ENCODE results near the gene AGTPBP1. TPM values are rescaled to one million over a fixed set of nuclear protein-coding genes. Genes with fewer than 3 reads are reported as not detected.
A peak's percentile ranks its signal among the peaks of the same experiment; 100 is the strongest.

Gene AGTPBP1
- total RNA-seq, 1 donor from 2014 or later = 18.0 TPM

GRCh38 chr9:85543196-85543595 lies 198.6 kb downstream of the AGTPBP1 start:
- Mint-ChIP-seq H3K9me3 (ENCODE audit: unreplicated experiment) (no peaks in the 10 kb centered on the region), H3K4me3 (ENCODE audit: unreplicated experiment) (no peak overlapping the region), H3K27me3 (ENCODE audit: unreplicated experiment) (no peaks in the 10 kb centered on the region), H3K27ac (ENCODE audit: unreplicated experiment) (no peak overlapping the region), H3K36me3 (ENCODE audit: unreplicated experiment) (peaks cover 1% of the 10 kb centered on the region), H3K4me1 (ENCODE audit: unreplicated experiment) (peaks cover 11% of the 10 kb centered on the region)
- TF ChIP-seq, protein P1, sequence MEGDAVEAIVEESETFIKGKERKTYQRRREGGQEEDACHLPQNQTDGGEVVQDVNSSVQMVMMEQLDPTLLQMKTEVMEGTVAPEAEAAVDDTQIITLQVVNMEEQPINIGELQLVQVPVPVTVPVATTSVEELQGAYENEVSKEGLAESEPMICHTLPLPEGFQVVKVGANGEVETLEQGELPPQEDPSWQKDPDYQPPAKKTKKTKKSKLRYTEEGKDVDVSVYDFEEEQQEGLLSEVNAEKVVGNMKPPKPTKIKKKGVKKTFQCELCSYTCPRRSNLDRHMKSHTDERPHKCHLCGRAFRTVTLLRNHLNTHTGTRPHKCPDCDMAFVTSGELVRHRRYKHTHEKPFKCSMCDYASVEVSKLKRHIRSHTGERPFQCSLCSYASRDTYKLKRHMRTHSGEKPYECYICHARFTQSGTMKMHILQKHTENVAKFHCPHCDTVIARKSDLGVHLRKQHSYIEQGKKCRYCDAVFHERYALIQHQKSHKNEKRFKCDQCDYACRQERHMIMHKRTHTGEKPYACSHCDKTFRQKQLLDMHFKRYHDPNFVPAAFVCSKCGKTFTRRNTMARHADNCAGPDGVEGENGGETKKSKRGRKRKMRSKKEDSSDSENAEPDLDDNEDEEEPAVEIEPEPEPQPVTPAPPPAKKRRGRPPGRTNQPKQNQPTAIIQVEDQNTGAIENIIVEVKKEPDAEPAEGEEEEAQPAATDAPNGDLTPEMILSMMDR (IDR thresholded peaks at IDR 0.05) = no peak
- no peak for DNase-seq (ENCODE audit: extremely low spot score, unreplicated experiment)

- Mint-ChIP-seq H3K9me3 (ENCODE audit: unreplicated experiment) (no peaks in the 10 kb centered on the region), H3K4me1 (ENCODE audit: unreplicated experiment) (peaks cover 13% of the 10 kb centered on the region), H3K27ac (ENCODE audit: unreplicated experiment) (no peak overlapping the region), H3K36me3 (ENCODE audit: unreplicated experiment) (peaks cover 1% of the 10 kb centered on the region), H3K27me3 (ENCODE audit: unreplicated experiment) (no peaks in the 10 kb centered on the region), H3K4me3 (ENCODE audit: unreplicated experiment) (no peak overlapping the region)
- TF ChIP-seq, protein P1 (IDR thresholded peaks at IDR 0.05) = no peak
- no peak for DNase-seq (ENCODE audit: extremely low spot score, unreplicated experiment)
Measured at GRCh38 chr9:85541876-85542275, 199.9 kb downstream of the AGTPBP1 start.

DNA sequence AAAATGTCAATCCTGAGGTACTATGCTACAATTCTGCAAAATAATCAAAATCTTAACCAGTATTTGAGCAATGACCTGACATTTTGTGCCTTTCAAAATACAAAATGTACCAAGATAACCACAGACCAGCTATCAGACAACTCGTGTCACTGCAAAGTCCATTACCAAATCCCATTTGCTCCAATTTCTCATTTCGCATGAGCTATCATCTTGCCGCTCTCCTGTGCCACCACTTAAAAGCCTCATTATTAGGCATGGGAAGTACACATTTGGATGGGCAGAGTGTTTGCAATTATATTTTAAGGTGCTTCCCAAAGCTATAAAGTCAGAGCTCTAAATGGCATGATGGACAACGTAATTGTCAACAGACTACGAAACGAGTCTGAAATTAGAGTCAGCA lies 205.2 kb downstream of the AGTPBP1 start:
- TF ChIP-seq, protein P1 (IDR thresholded peaks at IDR 0.05) = no peak
- no peaks in the 10 kb centered on the region for H3K36me3 Mint-ChIP-seq (ENCODE audit: unreplicated experiment)
- H3K27me3 Mint-ChIP-seq (ENCODE audit: unreplicated experiment) = no peaks in the 10 kb centered on the region
- no peaks in the 10 kb centered on the region for H3K9me3 Mint-ChIP-seq (ENCODE audit: unreplicated experiment)
- peaks cover 23% of the 10 kb centered on the region for H3K4me1 Mint-ChIP-seq (ENCODE audit: unreplicated experiment)
- no peak overlapping the region for H3K4me3 Mint-ChIP-seq (ENCODE audit: unreplicated experiment)
- peak overlapping the region; percentile 18 for H3K27ac Mint-ChIP-seq (ENCODE audit: unreplicated experiment)
- DNase-seq (ENCODE audit: extremely low spot score, unreplicated experiment) = no peak

DNA sequence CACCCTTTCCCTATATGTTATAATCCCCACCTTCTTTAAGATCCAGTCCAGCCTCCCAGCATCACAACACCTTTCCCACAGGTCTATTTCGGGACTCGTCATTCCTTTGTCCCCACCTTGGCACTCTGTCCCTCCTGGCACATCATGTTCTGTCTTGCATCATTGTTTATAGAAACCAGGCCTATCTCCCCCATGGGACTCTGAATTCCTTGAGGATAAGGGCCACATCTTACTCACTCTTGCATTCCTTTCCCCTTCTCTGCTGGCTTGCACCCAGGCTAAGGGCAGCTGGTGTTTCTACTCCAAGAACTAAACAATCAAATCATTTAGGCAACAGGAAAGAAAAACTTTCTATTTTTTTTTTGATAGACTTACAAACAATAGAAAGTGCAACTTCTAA lies 205.7 kb downstream of the AGTPBP1 start:
- no peaks in the 10 kb centered on the region for H3K9me3 Mint-ChIP-seq (ENCODE audit: unreplicated experiment)
- H3K27ac Mint-ChIP-seq (ENCODE audit: unreplicated experiment) = peak overlapping the region; percentile 18
- no peaks in the 10 kb centered on the region for H3K27me3 Mint-ChIP-seq (ENCODE audit: unreplicated experiment)
- no peak for DNase-seq (ENCODE audit: extremely low spot score, unreplicated experiment)
- TF ChIP-seq, protein P1 (IDR thresholded peaks at IDR 0.05) = no peak
- H3K4me3 Mint-ChIP-seq (ENCODE audit: unreplicated experiment) = no peak overlapping the region
- H3K36me3 Mint-ChIP-seq (ENCODE audit: unreplicated experiment) = no peaks in the 10 kb centered on the region
- peaks cover 23% of the 10 kb centered on the region for H3K4me1 Mint-ChIP-seq (ENCODE audit: unreplicated experiment)

DNA sequence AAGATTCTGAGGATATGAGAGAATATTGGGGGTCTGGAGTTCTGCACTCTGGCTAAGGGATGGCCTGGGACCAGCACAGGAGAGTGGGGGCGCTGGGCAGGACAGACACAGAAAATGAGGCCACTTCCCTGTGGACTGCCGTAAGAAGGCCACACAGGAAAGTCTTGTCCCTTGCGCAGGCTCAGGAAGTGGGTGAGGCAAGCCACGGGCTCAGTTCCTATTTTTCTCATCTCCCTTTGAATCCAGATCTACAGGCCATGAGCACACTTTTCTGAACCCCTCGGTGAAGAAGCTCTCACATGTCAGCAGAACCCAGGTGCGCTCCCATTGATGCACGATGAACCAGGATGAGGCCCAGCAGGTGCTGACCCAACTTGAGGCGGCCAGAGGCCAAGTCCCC lies 207.4 kb downstream of the AGTPBP1 start:
- H3K36me3 Mint-ChIP-seq (ENCODE audit: unreplicated experiment) = no peaks in the 10 kb centered on the region
- no peak overlapping the region for H3K4me3 Mint-ChIP-seq (ENCODE audit: unreplicated experiment)
- H3K27me3 Mint-ChIP-seq (ENCODE audit: unreplicated experiment) = no peaks in the 10 kb centered on the region
- TF ChIP-seq, protein P1 (IDR thresholded peaks at IDR 0.05) = no peak
- no peaks in the 10 kb centered on the region for H3K9me3 Mint-ChIP-seq (ENCODE audit: unreplicated experiment)
- no peak overlapping the region for H3K27ac Mint-ChIP-seq (ENCODE audit: unreplicated experiment)
- no peak for DNase-seq (ENCODE audit: extremely low spot score, unreplicated experiment)
- H3K4me1 Mint-ChIP-seq (ENCODE audit: unreplicated experiment) = peaks cover 22% of the 10 kb centered on the region
